T follicular helper cell (primary cell): ENCODE data around the gene SLC6A18.
"Not testable (repeated sequence)": the region's sequence is repeated elsewhere in the genome, so short reads cannot be mapped to it uniquely, and the experiment has no call there.

Experiments used
- DNase-seq: peaks from one replicate; pipeline ENCODE4 v3.0.0-alpha.2; 2020; ENCODE audit warnings: low read depth

Gene SLC6A18

GRCh38 chr5:1275397-1276391 is 50.5 kb downstream of the SLC6A18 start:
- not testable (repeated sequence) for DNase-seq

GRCh38 chr5:1276930-1277329 is 51.7 kb downstream of the SLC6A18 start:
- no peak for DNase-seq

- no peak for DNase-seq
Measured at GRCh38 chr5:1277331-1277730, 52.1 kb downstream of the SLC6A18 start.

- no peak for DNase-seq
Measured at GRCh38 chr5:1277781-1278180, 52.6 kb downstream of the SLC6A18 start.

- DNase-seq = no peak
Measured at GRCh38 chr5:1278216-1278615, 53.0 kb downstream of the SLC6A18 start.

- DNase-seq = no peak
Measured at GRCh38 chr5:1278656-1279442, 53.7 kb downstream of the SLC6A18 start.

GRCh38 chr5:1279443-1280151 is 54.4 kb downstream of the SLC6A18 start:
- no peak for DNase-seq

- no peak for DNase-seq
Measured at GRCh38 chr5:1280177-1281037, 55.2 kb downstream of the SLC6A18 start.

GRCh38 chr5:1281038-1281882 is 56.1 kb downstream of the SLC6A18 start:
- no peak for DNase-seq

- no peak for DNase-seq
Measured at GRCh38 chr5:1282131-1282992, 57.2 kb downstream of the SLC6A18 start.

GRCh38 chr5:1282993-1283728 is 58.0 kb downstream of the SLC6A18 start:
- not testable (repeated sequence) for DNase-seq

GRCh38 chr5:1283729-1284041 is 58.5 kb downstream of the SLC6A18 start:
- not testable (repeated sequence) for DNase-seq

- DNase-seq = not testable (repeated sequence)
Measured at GRCh38 chr5:1284336-1284970, 59.3 kb downstream of the SLC6A18 start.

- no peak for DNase-seq
Measured at GRCh38 chr5:1285141-1285540, 60.0 kb downstream of the SLC6A18 start.

GRCh38 chr5:1285883-1286291 is 60.7 kb downstream of the SLC6A18 start:
- no peak for DNase-seq

GRCh38 chr5:1288439-1289335 is 63.5 kb downstream of the SLC6A18 start:
- DNase-seq = no peak

- not testable (repeated sequence) for DNase-seq
Measured at GRCh38 chr5:1289559-1289958, 64.4 kb downstream of the SLC6A18 start.
